ENCODE data around the gene SPEF1.
"Not testable (repeated sequence)": the region's sequence is repeated elsewhere in the genome, so short reads cannot be mapped to it uniquely, and the experiment has no call there.

Gene SPEF1

DNA sequence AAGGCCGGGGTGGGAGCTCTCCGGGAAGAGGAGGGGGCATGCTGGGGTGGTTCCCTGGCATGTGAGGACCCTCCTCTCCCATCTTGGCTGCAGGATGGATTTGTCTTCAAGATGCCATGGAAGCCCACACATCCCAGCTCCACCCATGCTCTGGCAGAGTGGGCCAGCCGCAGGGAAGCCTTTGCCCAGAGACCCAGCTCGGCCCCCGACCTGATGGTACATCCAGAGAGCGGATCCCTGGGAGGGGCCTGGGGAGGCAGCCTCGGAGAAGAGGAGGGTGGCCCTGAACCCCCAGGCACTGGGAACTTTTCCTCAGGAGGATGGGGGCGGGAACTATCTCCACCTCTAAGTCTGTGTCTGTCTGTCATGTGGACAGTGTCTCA is 19.6 kb upstream of the SPEF1 start:
- peaks cover 91% of the 10 kb centered on the region for H3K36me3 Mint-ChIP-seq (ENCODE audit: low read depth)
- no peak for DNase-seq
- no peaks in the 10 kb centered on the region for H3K9me3 Mint-ChIP-seq
- H3K27me3 Mint-ChIP-seq: no peaks in the 10 kb centered on the region
- H3K4me1 Mint-ChIP-seq (ENCODE audit: low read depth): peaks cover 81% of the 10 kb centered on the region
- peak overlapping the region; percentile 97 for H3K27ac Mint-ChIP-seq
- no peak overlapping the region for H3K4me3 Mint-ChIP-seq

GRCh38 chr20:3800256-3800877 is 19.1 kb upstream of the SPEF1 start:
- H3K4me3 Mint-ChIP-seq: no peak overlapping the region
- peaks cover 81% of the 10 kb centered on the region for H3K4me1 Mint-ChIP-seq (ENCODE audit: low read depth)
- H3K27me3 Mint-ChIP-seq: no peaks in the 10 kb centered on the region
- H3K27ac Mint-ChIP-seq: peak overlapping the region; percentile 97
- H3K36me3 Mint-ChIP-seq (ENCODE audit: low read depth): peaks cover 89% of the 10 kb centered on the region
- DNase-seq: no peak
- no peaks in the 10 kb centered on the region for H3K9me3 Mint-ChIP-seq

DNA sequence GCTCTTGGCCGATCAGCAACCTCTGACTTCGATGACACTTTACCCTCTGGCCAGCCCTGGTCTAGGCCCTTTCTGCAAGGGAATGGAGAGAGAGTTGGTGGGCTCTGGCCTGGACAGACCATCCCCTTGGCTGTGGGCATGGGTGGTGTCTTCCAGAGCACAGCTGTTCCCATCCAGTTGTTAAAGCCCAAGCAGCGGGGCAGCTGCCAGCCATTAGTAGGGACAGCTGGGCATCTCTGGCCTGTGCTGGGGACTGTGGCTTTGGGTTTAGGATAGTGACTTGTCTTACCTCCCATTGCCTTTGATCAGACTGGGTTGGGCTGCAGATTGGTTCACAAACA is 17.6 kb upstream of the SPEF1 start:
- Mint-ChIP-seq H3K4me3 (peak overlapping the region; percentile 85), H3K27me3 (no peaks in the 10 kb centered on the region), H3K4me1 (ENCODE audit: low read depth) (peaks cover 76% of the 10 kb centered on the region), H3K36me3 (ENCODE audit: low read depth) (peaks cover 75% of the 10 kb centered on the region), H3K9me3 (no peaks in the 10 kb centered on the region), H3K27ac (peak overlapping the region; percentile 97)
- DNase-seq: no peak

GRCh38 chr20:3798373-3798768 is 17.1 kb upstream of the SPEF1 start:
- H3K4me3 Mint-ChIP-seq: peak overlapping the region; percentile 85
- H3K27ac Mint-ChIP-seq: peak overlapping the region; percentile 97
- no peaks in the 10 kb centered on the region for H3K9me3 Mint-ChIP-seq
- H3K36me3 Mint-ChIP-seq (ENCODE audit: low read depth): peaks cover 70% of the 10 kb centered on the region
- no peaks in the 10 kb centered on the region for H3K27me3 Mint-ChIP-seq
- no peak for DNase-seq
- H3K4me1 Mint-ChIP-seq (ENCODE audit: low read depth): peaks cover 72% of the 10 kb centered on the region

DNA sequence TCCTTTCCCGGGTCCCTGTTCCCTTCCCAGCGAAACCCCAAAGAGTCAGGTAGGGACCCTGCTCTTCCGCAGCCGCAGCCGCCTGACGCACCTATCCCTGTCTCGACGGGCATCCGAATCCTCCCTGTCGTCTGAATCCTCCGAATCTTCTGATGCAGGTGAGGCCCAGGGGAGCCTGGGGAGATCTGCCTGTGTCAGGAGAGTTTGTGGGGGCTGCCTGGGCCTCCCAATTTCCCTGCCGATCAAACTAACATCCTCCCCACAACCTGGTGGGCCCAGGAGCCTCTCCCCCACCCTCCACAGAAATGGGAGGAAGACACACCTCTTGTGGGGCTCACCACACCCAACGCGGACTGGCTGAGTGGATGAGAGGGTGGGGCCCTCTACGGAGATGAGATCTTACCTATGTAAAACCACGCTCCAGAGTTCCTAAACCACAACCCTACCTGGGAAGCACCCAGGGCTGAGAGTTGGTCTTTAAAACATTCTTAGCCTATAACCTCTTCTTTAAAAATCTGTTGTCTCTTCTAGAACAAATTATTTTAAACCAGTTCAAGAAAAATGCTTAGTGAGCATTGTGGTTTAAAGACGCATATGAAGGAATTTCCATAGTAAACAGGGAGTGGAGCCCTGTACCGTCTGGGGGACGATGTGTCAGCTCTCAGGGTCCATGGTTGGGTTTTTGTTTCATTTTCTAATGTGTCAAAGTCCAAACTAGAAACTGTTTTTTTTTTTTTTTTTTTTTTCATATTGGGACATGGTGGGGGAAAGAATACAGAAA is 16.5 kb upstream of the SPEF1 start:
- H3K27me3 Mint-ChIP-seq: no peaks in the 10 kb centered on the region
- H3K27ac Mint-ChIP-seq: peak overlapping the region; percentile 97
- peaks cover 64% of the 10 kb centered on the region for H3K36me3 Mint-ChIP-seq (ENCODE audit: low read depth)
- H3K4me1 Mint-ChIP-seq (ENCODE audit: low read depth): peaks cover 69% of the 10 kb centered on the region
- H3K9me3 Mint-ChIP-seq: no peaks in the 10 kb centered on the region
- no peak for DNase-seq
- H3K4me3 Mint-ChIP-seq: peak overlapping the region; percentile 85

- H3K9me3 Mint-ChIP-seq: no peaks in the 10 kb centered on the region
- peaks cover 64% of the 10 kb centered on the region for H3K4me1 Mint-ChIP-seq (ENCODE audit: low read depth)
- H3K27me3 Mint-ChIP-seq: no peaks in the 10 kb centered on the region
- H3K4me3 Mint-ChIP-seq: peak overlapping the region; percentile 85
- DNase-seq: no peak
- H3K36me3 Mint-ChIP-seq (ENCODE audit: low read depth): peaks cover 58% of the 10 kb centered on the region
- peak overlapping the region; percentile 97 for H3K27ac Mint-ChIP-seq
Observed at GRCh38 chr20:3797226-3797545, 15.9 kb upstream of the SPEF1 start.

GRCh38 chr20:3796477-3797225 is 15.4 kb upstream of the SPEF1 start:
- peak overlapping the region; percentile 97 for H3K27ac Mint-ChIP-seq
- peaks cover 53% of the 10 kb centered on the region for H3K36me3 Mint-ChIP-seq (ENCODE audit: low read depth)
- no peak for DNase-seq
- H3K27me3 Mint-ChIP-seq: no peaks in the 10 kb centered on the region
- peak overlapping the region; percentile 85 for H3K4me3 Mint-ChIP-seq
- H3K9me3 Mint-ChIP-seq: no peaks in the 10 kb centered on the region
- H3K4me1 Mint-ChIP-seq (ENCODE audit: low read depth): peaks cover 59% of the 10 kb centered on the region

GRCh38 chr20:3795511-3796468 is 14.5 kb upstream of the SPEF1 start, which contains the start of gene CDC25B:
TSS of gene CDC25B (plus strand) at chr20:3796310. CDS start at chr20:3796532, 222 bp downstream.
- peak; percentile 90 for DNase-seq
- Mint-ChIP-seq H3K27me3 (no peaks in the 10 kb centered on the region), H3K4me1 (ENCODE audit: low read depth) (peaks cover 50% of the 10 kb centered on the region), H3K9me3 (no peaks in the 10 kb centered on the region), H3K36me3 (ENCODE audit: low read depth) (peaks cover 44% of the 10 kb centered on the region), H3K27ac (peak within 1 kb of the TSS; percentile 98), H3K4me3 (peak within 1 kb of the TSS; percentile 85)

DNA sequence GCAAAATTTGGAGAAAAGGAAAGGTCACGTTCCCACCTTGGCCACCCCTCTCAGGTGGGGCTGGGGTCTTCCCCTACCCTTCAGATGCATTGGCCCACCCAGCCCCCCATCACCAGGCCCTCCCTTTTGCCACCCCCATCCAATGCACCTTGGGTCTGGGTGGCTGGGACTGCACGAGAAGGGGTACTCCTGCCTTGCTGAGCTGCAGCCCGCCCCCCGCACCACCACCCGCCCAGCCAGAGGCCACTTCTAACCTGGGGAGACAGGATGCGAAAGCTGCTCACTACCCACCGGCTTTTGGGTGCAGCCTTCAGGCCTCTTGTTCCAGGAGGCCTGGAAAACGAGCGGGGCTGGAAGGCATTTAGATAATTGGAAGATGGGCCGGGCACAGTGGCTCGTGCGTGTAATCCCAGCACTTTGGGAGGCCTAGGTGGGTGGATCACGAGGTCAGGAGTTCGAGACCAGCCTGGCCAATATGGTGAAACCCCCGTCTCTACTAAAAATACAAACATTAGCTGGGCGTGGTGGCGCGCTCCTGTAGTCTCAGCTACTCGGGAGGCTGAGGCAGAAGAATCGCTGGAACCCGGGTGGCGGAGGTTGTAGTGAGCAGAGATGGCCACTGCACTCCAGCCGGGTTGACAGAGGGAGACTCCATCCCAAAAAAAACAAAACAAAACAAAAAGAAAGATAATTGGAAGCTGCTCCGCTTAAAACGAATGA is 13.6 kb upstream of the SPEF1 start:
- Mint-ChIP-seq H3K27me3 (no peaks in the 10 kb centered on the region), H3K9me3 (no peaks in the 10 kb centered on the region), H3K27ac (peak overlapping the region; percentile 98), H3K4me1 (ENCODE audit: low read depth) (peaks cover 41% of the 10 kb centered on the region), H3K4me3 (peak overlapping the region; percentile 85), H3K36me3 (ENCODE audit: low read depth) (peaks cover 35% of the 10 kb centered on the region)
- DNase-seq: no peak

- not testable (repeated sequence) for DNase-seq, H3K9me3 Mint-ChIP-seq, H3K4me3 Mint-ChIP-seq, H3K27me3 Mint-ChIP-seq, H3K27ac Mint-ChIP-seq
- peaks cover 34% of the 10 kb centered on the region for H3K4me1 Mint-ChIP-seq (ENCODE audit: low read depth)
- H3K36me3 Mint-ChIP-seq (ENCODE audit: low read depth): peaks cover 30% of the 10 kb centered on the region
Observed at GRCh38 chr20:3794168-3794567, 12.9 kb upstream of the SPEF1 start.

GRCh38 chr20:3789201-3789600 is 8.0 kb upstream of the SPEF1 start:
- peaks cover 31% of the 10 kb centered on the region for H3K4me1 Mint-ChIP-seq (ENCODE audit: low read depth)
- H3K27ac Mint-ChIP-seq, H3K9me3 Mint-ChIP-seq, H3K4me3 Mint-ChIP-seq, DNase-seq, H3K27me3 Mint-ChIP-seq: not testable (repeated sequence)
- peaks cover 13% of the 10 kb centered on the region for H3K36me3 Mint-ChIP-seq (ENCODE audit: low read depth)

- H3K27ac Mint-ChIP-seq: peak overlapping the region; percentile 35
- no peak overlapping the region for H3K4me3 Mint-ChIP-seq
- DNase-seq: no peak
- H3K27me3 Mint-ChIP-seq: no peaks in the 10 kb centered on the region
- H3K9me3 Mint-ChIP-seq: no peaks in the 10 kb centered on the region
- peaks cover 33% of the 10 kb centered on the region for H3K4me1 Mint-ChIP-seq (ENCODE audit: low read depth)
- H3K36me3 Mint-ChIP-seq (ENCODE audit: low read depth): peaks cover 16% of the 10 kb centered on the region
Observed at GRCh38 chr20:3788685-3789155, 7.5 kb upstream of the SPEF1 start.

DNA sequence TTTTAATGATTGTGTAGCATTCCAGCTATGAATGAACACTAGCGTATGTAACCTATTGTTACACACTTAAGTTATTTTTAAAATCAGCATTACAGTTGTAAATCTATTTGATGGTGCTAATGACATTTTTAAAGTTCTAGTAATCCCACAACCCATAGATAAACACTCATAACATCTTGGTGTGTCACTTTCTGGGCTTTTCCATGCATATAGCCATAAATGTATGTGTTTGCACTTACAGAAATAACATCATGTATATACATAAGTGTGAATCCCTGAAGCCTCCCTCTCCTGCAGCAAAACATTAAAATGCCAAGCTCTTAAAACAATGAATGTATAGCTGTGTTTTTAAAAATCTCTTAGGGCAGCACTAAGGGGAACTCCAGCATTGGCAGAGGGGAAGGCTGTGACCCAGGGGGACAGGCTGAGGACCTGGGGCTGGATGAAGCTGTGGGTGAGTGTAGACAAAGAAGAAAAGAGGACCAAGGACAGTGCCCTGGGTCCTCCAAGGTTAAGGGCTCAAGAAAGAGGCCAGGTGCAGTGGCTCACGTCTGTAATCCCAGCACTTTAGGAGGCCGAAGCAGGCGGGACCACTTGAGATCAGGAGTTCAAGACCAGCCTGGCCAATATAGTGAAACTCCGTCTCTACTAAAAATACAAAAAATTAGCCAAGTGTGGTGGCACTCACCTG is 6.2 kb upstream of the SPEF1 start:
- Mint-ChIP-seq H3K36me3 (ENCODE audit: low read depth) (peaks cover 27% of the 10 kb centered on the region), H3K4me3 (peak overlapping the region; percentile 69), H3K9me3 (no peaks in the 10 kb centered on the region), H3K4me1 (ENCODE audit: low read depth) (peaks cover 38% of the 10 kb centered on the region), H3K27ac (peak overlapping the region; percentile 40), H3K27me3 (no peaks in the 10 kb centered on the region)
- no peak for DNase-seq

Data from activated T-cell treated with anti-CD3 and anti-CD28 coated beads, Interleukin-2, amount 50 U/mL, for 24 hours (primary cell).